ENCODE measurements around the gene GSTT4. TPM values are rescaled to one million over a fixed set of nuclear protein-coding genes. Genes with fewer than 3 reads are reported as not detected.

GSTT4 gene
- polyA plus RNA-seq, 1 of the 3 experiments (the other 2 are of a cell fraction) = not detected

- no peak overlapping the region for H2AFZ ChIP-seq (ENCODE audit: low read depth)
- peaks cover 0 to 13% of the 10 kb centered on the region in 2 experiments; a peak in 2 of 4 replicates for H3K4me1 ChIP-seq (ENCODE audit: control insufficient read depth in 1 of 2, insufficient read depth in 2 of 2, low read depth in 1 of 2, low read length in 1 of 2)
- peaks cover 10% of the 10 kb centered on the region for H3F3A ChIP-seq (replicated peaks; ENCODE audit: insufficient read depth)
- peaks cover 18% of the 10 kb centered on the region; the same call in 1 of the 2 replicates for H3K9me3 ChIP-seq
- no peak for DNase-seq
- no peak overlapping the region for H3K4me3 ChIP-seq (ENCODE audit: low read depth in 2 of 2, low read length in 1 of 2)
- CTCF ChIA-PET = no interaction called here
- POLR2A ChIA-PET = no interaction called here
- TF ChIP-seq ELF1 (IDR thresholded peaks at IDR 0.05) (no peak), YY1 (IDR thresholded peaks at IDR 0.05; ENCODE audit: low read depth) (no peak), TEAD4 (IDR thresholded peaks at IDR 0.05; ENCODE audit: borderline replicate concordance, insufficient read depth) (no peak), ZBTB33 (IDR thresholded peaks at IDR 0.05; ENCODE audit: borderline replicate concordance, low read depth) (no peak), EZH2phosphoT487 (IDR thresholded peaks at IDR 0.05; ENCODE audit: borderline replicate concordance, low read depth) (no peak), POLR2AphosphoS5 (IDR thresholded peaks at IDR 0.05; ENCODE audit: low read depth, low read length) (no peak), TAF1 (IDR thresholded peaks at IDR 0.05; ENCODE audit: borderline replicate concordance, low read depth, low read length) (no peak), PBX3 (IDR thresholded peaks at IDR 0.05) (no peak), REST (IDR thresholded peaks at IDR 0.05; ENCODE audit: low read depth, low read length) (no peak), RXRA (IDR thresholded peaks at IDR 0.05; ENCODE audit: borderline replicate concordance, low read depth) (no peak), MAX (IDR thresholded peaks at IDR 0.05; ENCODE audit: low read depth) (no peak), TCF12 (IDR thresholded peaks at IDR 0.05) (no peak), SMC3 (IDR thresholded peaks at IDR 0.05; ENCODE audit: low read depth, low read length) (no peak), MEF2A (IDR thresholded peaks at IDR 0.05; ENCODE audit: borderline replicate concordance, low read depth) (no peak)
- WGBS (ENCODE audit: low lambda C conversion rate) = 93% methylated on average over 3 of the region's 3 CpGs
- H3K9me2 ChIP-seq = no peaks in the 10 kb centered on the region
- H3K79me2 ChIP-seq (ENCODE audit: insufficient read depth) = peaks cover 81% of the 10 kb centered on the region
- H3K36me3 ChIP-seq (replicated peaks in 1 of 2; ENCODE audit: control insufficient read depth in 1 of 2, insufficient read depth in 2 of 2, low read length in 1 of 2) = peaks cover 0 to 21% of the 10 kb centered on the region in 2 experiments
- H3K9ac ChIP-seq = no peak overlapping the region
- no peak overlapping the region for H3K27ac ChIP-seq (ENCODE audit: low read depth in 2 of 2, low read length in 1 of 2)
- no peaks in the 10 kb centered on the region for H3K27me3 ChIP-seq (ENCODE audit: insufficient read depth)
- H4K20me1 ChIP-seq (ENCODE audit: insufficient read depth) = no peaks in the 10 kb centered on the region
- H3K4me2 ChIP-seq = no peak overlapping the region
Observed at GRCh38 chr22:24024354-24024753, 19.1 kb upstream of the GSTT4 start.
